H1 (cell line): ENCODE measurements around the gene KCNE5. TPM values are rescaled to one million over a fixed set of nuclear protein-coding genes. Genes with fewer than 3 reads are reported as not detected.

ENCODE experiments used
- CTCF ChIA-PET: fragments of 300-600 bp; sonication (Branson Sonifier 250); formaldehyde crosslinking; loops from one replicate; lab custom pipeline; 2021; ENCODE audit not compliant: partially characterized antibody; lab: Charles Lee
- POLR2A ChIA-PET: fragments of 300-600 bp; sonication (Branson Sonifier 250); formaldehyde crosslinking; loops from one replicate; lab custom pipeline; 2021; ENCODE audit warnings: inconsistent platforms; ENCODE audit not compliant: partially characterized antibody; lab: Charles Lee
- DNase-seq, 2 experiments: peaks; one replicate each; pipeline versions ENCODE4 v3.0.0 to v3.0.0-alpha.2; 2010 to 2022; ENCODE audit warnings: low spot score in 2 of 2, low read depth in 1 of 2, mixed read lengths in 1 of 2
- FAIRE-seq: peaks from 2 replicates; lab custom pipeline; 2011; peaks lifted over from hg19 to GRCh38; lab: Jason Lieb, UNC
- H2AFZ ChIP-seq: 2 replicates; pipeline ENCODE4 v1.8.1; 2012; ENCODE audit warnings: low read length, inconsistent platforms
- H2AK5ac ChIP-seq: 2 replicates; pipeline ENCODE4 v1.6.1; 2013; ENCODE audit warnings: low read depth, low read length
- H2BK120ac ChIP-seq: replicated peaks from 2 replicates; pipeline ENCODE3; 2013; ENCODE audit warnings: low read depth, low read length, inconsistent platforms
- H2BK12ac ChIP-seq: 2 replicates; pipeline ENCODE4 v1.6.1; 2013; ENCODE audit warnings: low read depth, low read length
- H2BK15ac ChIP-seq: 2 replicates; pipeline ENCODE4 v1.6.1; 2013; ENCODE audit warnings: low read length
- H2BK20ac ChIP-seq: 2 replicates; pipeline ENCODE4 v1.6.1; 2013; ENCODE audit warnings: low read length
- H2BK5ac ChIP-seq: 2 replicates; pipeline ENCODE4 v1.6.1; 2013; ENCODE audit warnings: low read depth, low read length
- H3K14ac ChIP-seq: 2 replicates; pipeline ENCODE4 v1.6.1; 2013; ENCODE audit warnings: inconsistent platforms; ENCODE audit not compliant: insufficient read length
- H3K18ac ChIP-seq: 2 replicates; pipeline ENCODE4 v1.6.1; 2013; ENCODE audit warnings: low read length; ENCODE audit errors: extremely low read depth
- H3K23ac ChIP-seq: 2 replicates; pipeline ENCODE4 v1.6.1; 2013; ENCODE audit warnings: inconsistent platforms; ENCODE audit not compliant: insufficient read length
- H3K23me2 ChIP-seq: 2 replicates; pipeline ENCODE4 v1.6.1; 2013; ENCODE audit warnings: low read depth, low read length
- H3K27ac ChIP-seq: 2 replicates; pipeline ENCODE4 v1.6.1; 2011; ENCODE audit warnings: low read depth, low read length, inconsistent platforms
- H3K27me3 ChIP-seq, 4 experiments: replicated peaks in 1 of 4; 1 replicate in 1 of 4; 2 replicates in 3 of 4; pipeline versions ENCODE4 v1.6.1 to v1.8.1; 2011 to 2013; ENCODE audit warnings: low read length in 3 of 4, mild to moderate bottlenecking in 3 of 4, inconsistent platforms in 2 of 4, mixed read lengths in 2 of 4, moderate library complexity in 1 of 4; ENCODE audit not compliant: control insufficient read depth in 3 of 4, insufficient read depth in 3 of 4; ENCODE audit errors: extremely low read depth in 1 of 4
- H3K36me3 ChIP-seq, 4 experiments: 2 replicates each; pipeline versions ENCODE4 v1.6.1 to v1.8.1; 2011 to 2013; ENCODE audit warnings: mild to moderate bottlenecking in 4 of 4, low read length in 3 of 4, moderate library complexity in 2 of 4, control low read depth in 1 of 4, inconsistent platforms in 1 of 4; ENCODE audit not compliant: insufficient read depth in 4 of 4, control insufficient read depth in 2 of 4
- H3K4ac ChIP-seq: replicated peaks from 2 replicates; pipeline ENCODE3; 2013; ENCODE audit warnings: low read length, low read depth, mixed read lengths, inconsistent platforms; ENCODE audit not compliant: insufficient read length
- H3K4me1 ChIP-seq, 4 experiments: replicated peaks in 1 of 4; 1 replicate in 1 of 4; 2 replicates in 3 of 4; pipeline versions ENCODE4 v1.6.1 to v1.8.1; 2011 to 2013; ENCODE audit warnings: low read length in 3 of 4, inconsistent platforms in 2 of 4, mixed read lengths in 1 of 4; ENCODE audit not compliant: insufficient read depth in 4 of 4, control insufficient read depth in 3 of 4
- H3K4me2 ChIP-seq, 2 experiments: 2 replicates each; pipeline versions ENCODE4 v1.6.1 to v1.8.1; 2011 to 2013; ENCODE audit warnings: low read depth in 2 of 2, low read length in 2 of 2, control low read depth in 1 of 2, inconsistent platforms in 1 of 2, mild to moderate bottlenecking in 1 of 2; ENCODE audit not compliant: insufficient read depth in 1 of 2
- H3K4me3 ChIP-seq, 4 experiments: fragments of 200-600, 300-600 bp in 1 of 4; sonication (generic), shearing (Covaris generic), sonication (Bioruptor Twin) in 1 of 4; 2 replicates each; pipeline versions ENCODE4 v1.5.1 to v1.8.1; 2011 to 2016; ENCODE audit warnings: low read length in 4 of 4, low read depth in 3 of 4, control low read depth in 2 of 4, inconsistent platforms in 2 of 4, mild to moderate bottlenecking in 2 of 4, mixed read lengths in 1 of 4, moderate library complexity in 1 of 4; ENCODE audit not compliant: insufficient read depth in 2 of 4; ENCODE audit errors: extremely low read depth in 1 of 4
- H3K56ac ChIP-seq: replicated peaks from 2 replicates; pipeline ENCODE3; 2013; ENCODE audit warnings: low read depth, mild to moderate bottlenecking, mixed read lengths, low read length, inconsistent platforms; ENCODE audit not compliant: insufficient read length
- H3K79me1 ChIP-seq: 2 replicates; pipeline ENCODE4 v1.6.1; 2013; ENCODE audit warnings: low read depth, low read length, control low read depth
- H3K79me2 ChIP-seq, 2 experiments: 2 replicates each; pipeline versions ENCODE4 v1.6.1 to v1.8.1; 2012 to 2013; ENCODE audit warnings: low read length in 2 of 2, mild to moderate bottlenecking in 2 of 2, inconsistent platforms in 1 of 2; ENCODE audit not compliant: insufficient read depth in 2 of 2, control insufficient read depth in 1 of 2
- H3K9ac ChIP-seq, 4 experiments: replicated peaks in 1 of 4; 1 replicate in 1 of 4; 2 replicates in 3 of 4; pipeline versions ENCODE4 v1.6.1 to v1.8.1; 2011 to 2013; ENCODE audit warnings: low read depth in 3 of 4, low read length in 3 of 4, control low read depth in 2 of 4, mild to moderate bottlenecking in 2 of 4, moderate library complexity in 2 of 4, inconsistent platforms in 1 of 4; ENCODE audit errors: extremely low read depth in 1 of 4
- H3K9me3 ChIP-seq, 2 experiments: 2 replicates each; pipeline versions ENCODE4 v1.6.1 to v1.8.1; 2012 to 2013; ENCODE audit warnings: mild to moderate bottlenecking in 2 of 2, moderate library complexity in 2 of 2, control low read depth in 1 of 2, inconsistent platforms in 1 of 2, low read depth in 1 of 2, low read length in 1 of 2, mixed read lengths in 1 of 2; ENCODE audit not compliant: insufficient read depth in 2 of 2
- H4K20me1 ChIP-seq, 2 experiments: replicated peaks in 1 of 2; 2 replicates each; pipeline versions ENCODE3 to v1.8.1; 2011 to 2013; ENCODE audit warnings: inconsistent platforms in 2 of 2, low read length in 2 of 2, mild to moderate bottlenecking in 1 of 2; ENCODE audit not compliant: insufficient read depth in 2 of 2, control insufficient read depth in 1 of 2
- H4K5ac ChIP-seq: 2 replicates; pipeline ENCODE4 v1.6.1; 2013; ENCODE audit warnings: low read length, low read depth, mixed read lengths, inconsistent platforms; ENCODE audit not compliant: insufficient read length
- H4K8ac ChIP-seq: 2 replicates; pipeline ENCODE4 v1.8.0; 2013; ENCODE audit warnings: mild to moderate bottlenecking, moderate library complexity, low read length, inconsistent platforms; ENCODE audit not compliant: insufficient read depth; ENCODE audit errors: extremely low read depth
- H4K91ac ChIP-seq: replicated peaks from 2 replicates; pipeline ENCODE3; 2013; ENCODE audit warnings: low read length, mixed read lengths, inconsistent platforms; ENCODE audit not compliant: insufficient read length
- ASH2L ChIP-seq: fragments of 200-600, 300-600 bp; sonication (generic); IDR thresholded peaks from one replicate; pipeline ENCODE4 v1.7.1; 2017; ENCODE audit warnings: low read length
- BRCA1 ChIP-seq: IDR thresholded peaks from 2 replicates; pipeline ENCODE4 v1.6.1; 2012; ENCODE audit warnings: low read depth, low read length, improper control_type of control experiment
- CEBPB ChIP-seq: IDR thresholded peaks from 2 replicates; pipeline ENCODE4 v1.6.1; 2012; ENCODE audit warnings: low read depth, low read length
- CREB1 ChIP-seq: IDR thresholded peaks from 2 replicates; pipeline ENCODE4 v1.6.1; 2012; ENCODE audit warnings: inconsistent platforms
- FOSL1 ChIP-seq: IDR thresholded peaks from 2 replicates; pipeline ENCODE4 v1.6.1; 2011; ENCODE audit warnings: mild to moderate bottlenecking, low read depth, low read length, moderate library complexity; ENCODE audit not compliant: insufficient read depth
- RXRA ChIP-seq: IDR thresholded peaks from 2 replicates; pipeline ENCODE4 v1.6.1; 2011; ENCODE audit warnings: low read depth, mild to moderate bottlenecking, low read length, moderate library complexity; ENCODE audit not compliant: insufficient read depth
- SIX5 ChIP-seq: IDR thresholded peaks from 2 replicates; pipeline ENCODE4 v1.6.1; 2011; ENCODE audit warnings: mild to moderate bottlenecking, low read depth, low read length
- TAF1 ChIP-seq: IDR thresholded peaks from 2 replicates; pipeline ENCODE4 v1.6.1; 2011; ENCODE audit warnings: mild to moderate bottlenecking, low read depth, low read length
- WGBS, 2 experiments: shearing (Covaris generic) in 1 of 2; methylation state at CpG; one replicate each; pipeline versions ENCODE4 v1.1.6 to v1.1.7; 2013 to 2015; ENCODE audit warnings: low lambda C conversion rate in 2 of 2, mixed read lengths in 2 of 2, inconsistent platforms in 1 of 2, low coverage in 1 of 2, missing lambda C conversion rate in 1 of 2; ENCODE audit not compliant: insufficient replicate concordance in 2 of 2, insufficient coverage in 1 of 2, insufficient read length in 1 of 2; ENCODE audit errors: extremely low coverage in 1 of 2, missing lambda C conversion rate in 1 of 2; 5-methylcytosine and 5-hydroxymethylcytosine counted together
- polyA plus RNA-seq, 7 experiments: library from polyadenylated mRNA; depleted of rRNA in 3 of 7; stranded (reverse) in 5 of 7; unstranded in 2 of 7; fragments of >200 nt in 5 of 7; fragments of 200-250 nt in 2 of 7; gene quantifications; 1 replicate in 5 of 7; 2 replicates in 1 of 7; 4 replicates in 1 of 7; pipeline versions ENCODE4 v1.2.1 to v1.2.3, GENCODE V29; 2011 to 2013; ENCODE audit warnings: missing spikeins in 2 of 7, mixed read lengths in 2 of 7
- total RNA-seq: library from RNA; stranded (reverse); fragmentation: NEBNext Ultra II Directional; extraction: Animal tissue kit (Norgen Biotek cat#: 25700); gene quantifications from 2 replicates; pipeline ENCODE4 v1.2.1, GENCODE V29; 2021
- TF ChIP-seq, protein P1 (sequence below): IDR thresholded peaks from 2 replicates; pipeline ENCODE4 v1.6.1; 2012; ENCODE audit warnings: inconsistent platforms

Gene KCNE5
- total and polyA plus RNA-seq, 2 of the 8 experiments (the other 6 are each of a cell fraction or from before 2014, with no cell fraction given): 3.6 to 5.9 TPM

DNA sequence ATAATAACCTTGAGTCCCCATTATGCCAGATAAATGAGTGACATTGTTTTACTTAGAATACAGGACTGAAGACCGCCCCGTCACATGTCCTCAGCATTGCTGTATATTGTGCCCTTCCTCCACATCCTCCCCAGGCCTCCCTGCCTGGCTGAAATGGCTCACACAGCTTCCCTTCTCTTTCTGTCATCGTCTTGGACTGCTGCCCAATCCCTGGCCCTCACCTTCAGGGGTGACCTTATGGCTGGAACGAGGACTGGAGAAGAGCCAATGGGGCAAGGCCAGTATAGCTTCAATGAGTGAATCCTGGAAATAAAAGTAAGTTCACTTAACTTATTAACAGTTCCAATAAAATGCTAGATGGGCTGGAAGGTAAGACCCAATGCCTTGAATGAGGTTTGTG, 2.7 kb downstream of the KCNE5 start:
- no peak overlapping the region for H3K56ac ChIP-seq
- H3K23me2 ChIP-seq: peaks cover 4% of the 10 kb centered on the region; the same call in 1 of the 2 replicates
- H3K14ac ChIP-seq: no peak overlapping the region
- peaks cover 0 to 7% (median 5%) of the 10 kb centered on the region in 4 experiments; a peak in 5 of 7 replicates for H3K27me3 ChIP-seq
- no peak overlapping the region for H3K23ac ChIP-seq
- no peak overlapping the region for H3K4me3 ChIP-seq
- H3K4me2 ChIP-seq: no peak overlapping the region
- DNase-seq (no peak), FAIRE-seq (no peak)
- H3K27ac ChIP-seq: no peak overlapping the region
- peaks cover 0 to 8% (median 0%) of the 10 kb centered on the region in 4 experiments; a peak in 1 of 7 replicates for H3K4me1 ChIP-seq
- H2AFZ ChIP-seq: no peak overlapping the region
- POLR2A ChIA-PET: no interaction called here
- no peak overlapping the region for H4K91ac ChIP-seq
- H3K9ac ChIP-seq: no peak overlapping the region
- no peaks in the 10 kb centered on the region for H3K36me3 ChIP-seq
- no peaks in the 10 kb centered on the region for H4K20me1 ChIP-seq
- H2AK5ac ChIP-seq: no peak overlapping the region
- whole genome bisulfite sequencing, 2 experiments: 96% methylated on average over 4 of the region's 4 CpGs; no CpG with 5 or more reads in 1 of the 2 experiments
- H3K79me1 ChIP-seq: no peaks in the 10 kb centered on the region
- H2BK12ac ChIP-seq: no peak overlapping the region
- no peak overlapping the region for H4K8ac ChIP-seq
- no peak overlapping the region for H4K5ac ChIP-seq
- no peak overlapping the region for H3K18ac ChIP-seq
- H2BK20ac ChIP-seq: no peak overlapping the region
- H2BK120ac ChIP-seq: no peak overlapping the region
- no peak overlapping the region for H2BK5ac ChIP-seq
- H3K4ac ChIP-seq: no peak overlapping the region
- H2BK15ac ChIP-seq: no peak overlapping the region
- no peaks in the 10 kb centered on the region for H3K9me3 ChIP-seq
- CTCF ChIA-PET: interaction anchor here (3.1 kb wide), 1 partner anchor 137 kb away, joined by 12 read pairs; no protein-coding TSS in a partner anchor
- no peaks in the 10 kb centered on the region for H3K79me2 ChIP-seq
- TF ChIP-seq FOSL1 (no peak), ASH2L (no peak), BRCA1 (no peak), CREB1 (no peak), TAF1 (no peak), CEBPB (no peak), SIX5 (no peak), RXRA (no peak)
- TF ChIP-seq, protein P1, sequence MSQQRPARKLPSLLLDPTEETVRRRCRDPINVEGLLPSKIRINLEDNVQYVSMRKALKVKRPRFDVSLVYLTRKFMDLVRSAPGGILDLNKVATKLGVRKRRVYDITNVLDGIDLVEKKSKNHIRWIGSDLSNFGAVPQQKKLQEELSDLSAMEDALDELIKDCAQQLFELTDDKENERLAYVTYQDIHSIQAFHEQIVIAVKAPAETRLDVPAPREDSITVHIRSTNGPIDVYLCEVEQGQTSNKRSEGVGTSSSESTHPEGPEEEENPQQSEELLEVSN: no peak
- TF ChIP-seq, all 59 proteins: peak for 0
